ENCODE data around the gene EBNA1BP2.

EBNA1BP2 gene

DNA sequence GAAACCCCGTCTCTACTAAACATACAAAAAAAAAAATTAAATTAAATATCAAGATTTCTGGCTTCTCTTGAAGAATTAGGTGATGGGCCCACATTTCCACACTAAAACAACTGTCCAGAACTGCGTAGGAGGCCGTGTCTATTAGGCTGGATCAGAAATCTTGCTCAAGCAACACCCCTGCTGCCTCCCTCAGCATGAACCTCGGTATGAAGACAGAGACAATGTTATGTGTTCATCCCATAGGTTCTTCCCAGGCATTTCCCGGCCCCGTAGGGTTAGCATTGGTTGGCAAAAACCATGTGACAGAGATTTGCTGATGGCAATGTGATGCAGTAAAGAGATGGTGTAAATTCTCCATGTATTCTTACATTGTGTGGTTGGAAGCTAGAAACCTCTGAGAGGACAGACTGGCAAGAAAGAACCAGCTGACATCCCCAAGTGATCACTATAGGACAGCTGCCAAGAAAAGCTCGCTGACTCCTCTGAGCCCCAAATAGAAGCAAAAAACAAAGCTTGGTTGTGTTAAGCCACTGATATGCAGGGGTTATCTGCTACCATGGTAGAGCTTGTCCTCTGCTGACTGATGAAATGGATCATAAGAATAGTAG lies 34.5 kb downstream of the EBNA1BP2 start:
- TF ChIP-seq, protein P1, sequence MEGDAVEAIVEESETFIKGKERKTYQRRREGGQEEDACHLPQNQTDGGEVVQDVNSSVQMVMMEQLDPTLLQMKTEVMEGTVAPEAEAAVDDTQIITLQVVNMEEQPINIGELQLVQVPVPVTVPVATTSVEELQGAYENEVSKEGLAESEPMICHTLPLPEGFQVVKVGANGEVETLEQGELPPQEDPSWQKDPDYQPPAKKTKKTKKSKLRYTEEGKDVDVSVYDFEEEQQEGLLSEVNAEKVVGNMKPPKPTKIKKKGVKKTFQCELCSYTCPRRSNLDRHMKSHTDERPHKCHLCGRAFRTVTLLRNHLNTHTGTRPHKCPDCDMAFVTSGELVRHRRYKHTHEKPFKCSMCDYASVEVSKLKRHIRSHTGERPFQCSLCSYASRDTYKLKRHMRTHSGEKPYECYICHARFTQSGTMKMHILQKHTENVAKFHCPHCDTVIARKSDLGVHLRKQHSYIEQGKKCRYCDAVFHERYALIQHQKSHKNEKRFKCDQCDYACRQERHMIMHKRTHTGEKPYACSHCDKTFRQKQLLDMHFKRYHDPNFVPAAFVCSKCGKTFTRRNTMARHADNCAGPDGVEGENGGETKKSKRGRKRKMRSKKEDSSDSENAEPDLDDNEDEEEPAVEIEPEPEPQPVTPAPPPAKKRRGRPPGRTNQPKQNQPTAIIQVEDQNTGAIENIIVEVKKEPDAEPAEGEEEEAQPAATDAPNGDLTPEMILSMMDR (IDR thresholded peaks at IDR 0.05), result no peak
- Histone ChIP-seq H3K27me3 (ENCODE audit: control insufficient read depth, insufficient read depth, low read length) (no peaks in the 10 kb centered on the region), H3K27ac (no peak overlapping the region), H3K4me2 (ENCODE audit: low read length) (no peak overlapping the region), H3K36me3 (ENCODE audit: control insufficient read depth, insufficient read depth, low read length) (no peaks in the 10 kb centered on the region), H3K9ac (no peak overlapping the region), H2AFZ (peak overlapping the region; percentile 15), H3K4me3 (ENCODE audit: low read depth, low read length) (no peak overlapping the region), H3K79me2 (no peaks in the 10 kb centered on the region), H3K4me1 (peaks cover 2% of the 10 kb centered on the region), H3K9me3 (ENCODE audit: control insufficient read depth, low read length) (no peaks in the 10 kb centered on the region)

DNA sequence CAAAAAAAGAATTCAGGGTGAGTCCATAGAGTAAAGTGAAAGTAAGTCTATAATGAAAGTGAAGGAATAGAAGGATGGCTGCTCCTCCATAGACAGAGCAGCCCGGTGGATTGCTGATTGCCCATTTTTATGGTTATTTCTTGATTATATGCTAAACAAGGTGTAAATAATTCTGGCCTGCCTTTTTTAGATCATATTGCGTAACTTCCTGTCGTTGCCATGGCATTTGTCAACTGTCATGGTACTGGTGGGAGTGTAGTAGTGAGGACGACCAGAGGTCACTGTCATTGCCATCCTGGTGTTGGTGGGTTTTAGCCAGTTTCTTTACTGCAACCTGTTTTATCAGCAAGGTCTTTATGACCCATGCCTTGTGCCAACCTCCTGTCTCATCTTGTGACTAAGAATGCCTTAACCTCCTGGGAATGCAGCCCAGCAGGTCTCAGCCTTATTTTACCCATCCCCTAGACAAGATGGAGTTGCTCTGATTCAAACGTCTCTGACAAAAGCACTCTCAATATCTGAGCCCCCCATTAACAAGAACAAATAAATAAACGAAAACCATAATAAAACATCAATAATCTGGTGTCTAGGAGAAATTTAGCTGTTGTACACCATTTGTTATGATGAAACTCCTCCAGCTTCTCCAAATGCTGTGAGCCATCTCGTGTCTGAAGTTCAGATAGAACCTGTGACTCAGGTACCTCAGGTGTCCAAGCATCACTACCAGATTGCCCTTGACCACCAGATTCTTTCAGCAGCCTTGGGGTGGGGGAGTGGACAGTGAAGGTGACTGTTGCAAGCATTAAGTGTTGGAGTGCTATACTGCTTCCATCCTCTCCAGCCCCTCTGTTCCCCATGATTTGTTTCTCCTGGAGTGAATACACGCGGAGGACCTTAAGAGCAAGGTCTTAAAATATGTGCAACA lies 36.0 kb downstream of the EBNA1BP2 start:
- H3K4me2 ChIP-seq (ENCODE audit: low read length), result no peak overlapping the region

DNA sequence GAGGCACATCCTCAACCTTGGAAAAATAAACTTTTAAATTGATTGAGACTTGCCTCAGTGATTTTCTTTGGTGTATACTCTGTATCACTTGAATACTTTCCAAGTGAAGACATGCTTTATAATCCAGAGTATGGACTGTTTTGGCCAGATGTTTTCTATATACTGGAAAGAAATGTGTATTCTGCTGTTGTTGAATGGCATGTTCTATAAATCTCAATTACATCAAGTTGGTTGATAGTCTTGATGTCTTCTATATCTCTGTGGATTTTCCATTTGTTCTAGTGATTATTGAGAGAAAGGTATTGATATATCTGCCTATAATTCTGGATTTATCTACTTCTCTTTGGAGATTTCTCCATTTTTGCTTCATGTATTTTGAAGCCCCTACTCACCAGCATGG lies 37.5 kb downstream of the EBNA1BP2 start:
- no peak overlapping the region for H3K4me2 ChIP-seq (ENCODE audit: low read length)
- H3K4me3 ChIP-seq (ENCODE audit: low read depth, low read length), result no peak overlapping the region
- peaks cover 2% of the 10 kb centered on the region for H3K4me1 ChIP-seq
- TF ChIP-seq, protein P1 (IDR thresholded peaks at IDR 0.05), result no peak
- H3K27ac ChIP-seq, result no peak overlapping the region
- no peaks in the 10 kb centered on the region for H3K9me3 ChIP-seq (ENCODE audit: control insufficient read depth, low read length)
- H3K79me2 ChIP-seq, result no peaks in the 10 kb centered on the region
- H3K27me3 ChIP-seq (ENCODE audit: control insufficient read depth, insufficient read depth, low read length), result no peaks in the 10 kb centered on the region
- H2AFZ ChIP-seq, result no peak overlapping the region
- no peaks in the 10 kb centered on the region for H3K36me3 ChIP-seq (ENCODE audit: control insufficient read depth, insufficient read depth, low read length)
- no peak overlapping the region for H3K9ac ChIP-seq

More for the DNA sequence above, 36.0 kb downstream of the EBNA1BP2 start:
- Histone ChIP-seq H3K9me3 (ENCODE audit: control insufficient read depth, low read length) (no peaks in the 10 kb centered on the region), H3K4me1 (peaks cover 2% of the 10 kb centered on the region), H3K27me3 (ENCODE audit: control insufficient read depth, insufficient read depth, low read length) (no peaks in the 10 kb centered on the region), H3K79me2 (no peaks in the 10 kb centered on the region), H2AFZ (no peak overlapping the region), H3K9ac (no peak overlapping the region), H3K27ac (no peak overlapping the region), H3K36me3 (ENCODE audit: control insufficient read depth, insufficient read depth, low read length) (no peaks in the 10 kb centered on the region), H3K4me3 (ENCODE audit: low read depth, low read length) (no peak overlapping the region)
- TF ChIP-seq, protein P1 (IDR thresholded peaks at IDR 0.05), result no peak

DNA sequence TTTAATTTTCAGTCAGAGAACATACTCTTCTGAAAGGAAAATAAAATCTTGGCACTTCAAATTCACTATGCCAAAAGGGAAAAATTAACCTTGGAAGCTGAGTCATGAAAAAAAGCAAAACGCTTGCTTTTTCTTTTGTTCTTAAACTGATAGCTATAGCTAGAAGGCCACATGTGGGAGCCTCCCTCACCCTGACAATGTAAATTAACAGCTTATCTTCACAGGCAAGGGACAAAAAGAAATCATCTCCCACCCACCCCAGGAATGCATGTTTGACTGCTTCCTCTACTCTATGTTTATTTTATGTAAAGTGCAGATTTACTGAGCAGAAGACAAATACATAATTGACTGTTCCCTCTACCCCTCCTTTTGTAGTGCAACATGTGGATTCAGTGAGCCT lies 38.0 kb downstream of the EBNA1BP2 start:
- Histone ChIP-seq H3K27ac (no peak overlapping the region), H3K9ac (no peak overlapping the region)

More for the DNA sequence above, 38.0 kb downstream of the EBNA1BP2 start:
- Histone ChIP-seq H3K4me3 (ENCODE audit: low read depth, low read length) (no peak overlapping the region), H2AFZ (no peak overlapping the region), H3K27me3 (ENCODE audit: control insufficient read depth, insufficient read depth, low read length) (no peaks in the 10 kb centered on the region), H3K79me2 (no peaks in the 10 kb centered on the region), H3K4me1 (peaks cover 2% of the 10 kb centered on the region), H3K36me3 (ENCODE audit: control insufficient read depth, insufficient read depth, low read length) (no peaks in the 10 kb centered on the region), H3K9me3 (ENCODE audit: control insufficient read depth, low read length) (no peaks in the 10 kb centered on the region), H3K4me2 (ENCODE audit: low read length) (no peak overlapping the region)
- TF ChIP-seq, protein P1 (IDR thresholded peaks at IDR 0.05), result no peak

Measured in parathyroid adenoma (tissue), 2 donors.